Caco-2 (cell line): ENCODE results near the gene MELK. TPM values are rescaled to one million over a fixed set of nuclear protein-coding genes. Genes with fewer than 3 reads are reported as not detected.

Experiments
- BruUV-seq: library from RNA; stranded (reverse); fragments of 400-500 nt; replicated peaks from 2 replicates; lab custom pipeline; 2021; lab: Mats Ljungman, UMichigan
- CTCF ChIA-PET: fragments of 300-600 bp; sonication (Branson Sonifier 250); formaldehyde crosslinking; loops from one replicate; lab custom pipeline; 2022; ENCODE audit warnings: antibody characterized with exemption; lab: Charles Lee
- POLR2A ChIA-PET: fragments of 300-600 bp; sonication (Branson Sonifier 250); formaldehyde crosslinking; loops from one replicate; lab custom pipeline; 2022; ENCODE audit warnings: antibody characterized with exemption; lab: Charles Lee
- DNase-seq, 2 experiments: peaks; one replicate each; pipeline versions ENCODE4 v3.0.0 to v3.0.0-alpha.2; 2020 to 2022
- H3K27me3 ChIP-seq: replicated peaks from 2 replicates; pipeline ENCODE4 v1.6.0; 2011; ENCODE audit warnings: low read length; ENCODE audit not compliant: control insufficient read depth, insufficient read depth
- H3K36me3 ChIP-seq: 2 replicates; pipeline ENCODE4 v1.5.1; 2011; ENCODE audit warnings: low read length; ENCODE audit not compliant: control insufficient read depth, insufficient read depth
- H3K4me1 ChIP-seq: fragments of 250-450 bp; sonication (Bioruptor Pico); 2 replicates; pipeline ENCODE4 v1.5.1; 2020; ENCODE audit warnings: mild to moderate bottlenecking
- H3K4me3 ChIP-seq: 2 replicates; pipeline ENCODE4 v1.5.1; 2011; ENCODE audit warnings: low read depth, mild to moderate bottlenecking, control low read depth, low read length
- H3K9me3 ChIP-seq: fragments of 250-450 bp; sonication (Bioruptor Pico); 2 replicates; pipeline ENCODE4 v1.5.1; 2020; ENCODE audit warnings: mild to moderate bottlenecking, moderate library complexity
- H3K27ac Mint-ChIP-seq: one replicate; pipeline ENCODE4 v1.8.0; 2022; ENCODE audit warnings: mixed read lengths; ENCODE audit not compliant: unreplicated experiment
- H3K27me3 Mint-ChIP-seq: one replicate; pipeline ENCODE4 v1.8.0; 2022; ENCODE audit warnings: mixed read lengths; ENCODE audit not compliant: insufficient read depth, unreplicated experiment
- H3K36me3 Mint-ChIP-seq: one replicate; pipeline ENCODE4 v1.8.0; 2022; ENCODE audit warnings: mild to moderate bottlenecking, mixed read lengths; ENCODE audit not compliant: insufficient read depth, unreplicated experiment
- H3K4me1 Mint-ChIP-seq: one replicate; pipeline ENCODE4 v1.8.0; 2022; ENCODE audit warnings: low read depth, mixed read lengths; ENCODE audit not compliant: unreplicated experiment
- H3K4me3 Mint-ChIP-seq: one replicate; pipeline ENCODE4 v1.8.0; 2022; ENCODE audit warnings: mild to moderate bottlenecking, moderate library complexity, mixed read lengths; ENCODE audit not compliant: unreplicated experiment
- H3K9me3 Mint-ChIP-seq: one replicate; pipeline ENCODE4 v1.8.0; 2022; ENCODE audit warnings: mixed read lengths; ENCODE audit not compliant: unreplicated experiment
- intact Hi-C: fragments of 100-400 bp; cut with micrococcal nuclease; formaldehyde crosslinking; loops from one replicate; pipeline ENCODE4 v1.10.0; 2022; ENCODE audit not compliant: unreplicated experiment
- total RNA-seq: library from RNA; stranded (reverse); gene quantifications from 2 replicates; pipeline ENCODE4 v1.2.3, GENCODE V29; 2022
- TF ChIP-seq, protein P1 (sequence below), 2 experiments: fragments of 200-600 bp in 1 of 2; IDR thresholded peaks; 1 replicate in 1 of 2; 2 replicates in 1 of 2; pipeline versions ENCODE4 v1.5.1 to v1.8.0; 2011 to 2022; ENCODE audit warnings: antibody characterized with exemption in 1 of 2, control low read depth in 1 of 2, inconsistent platforms in 1 of 2, low read depth in 1 of 2, low read length in 1 of 2, mild to moderate bottlenecking in 1 of 2, moderate library complexity in 1 of 2; ENCODE audit not compliant: insufficient read depth in 1 of 2, severe bottlenecking in 1 of 2, unreplicated experiment in 1 of 2

Gene MELK
- total RNA-seq, 1 experiment from 2014 or later, result 57.8 TPM

GRCh38 chr9:36609306-36609705 is 36.6 kb downstream of the MELK start:
- TF ChIP-seq, protein P1, sequence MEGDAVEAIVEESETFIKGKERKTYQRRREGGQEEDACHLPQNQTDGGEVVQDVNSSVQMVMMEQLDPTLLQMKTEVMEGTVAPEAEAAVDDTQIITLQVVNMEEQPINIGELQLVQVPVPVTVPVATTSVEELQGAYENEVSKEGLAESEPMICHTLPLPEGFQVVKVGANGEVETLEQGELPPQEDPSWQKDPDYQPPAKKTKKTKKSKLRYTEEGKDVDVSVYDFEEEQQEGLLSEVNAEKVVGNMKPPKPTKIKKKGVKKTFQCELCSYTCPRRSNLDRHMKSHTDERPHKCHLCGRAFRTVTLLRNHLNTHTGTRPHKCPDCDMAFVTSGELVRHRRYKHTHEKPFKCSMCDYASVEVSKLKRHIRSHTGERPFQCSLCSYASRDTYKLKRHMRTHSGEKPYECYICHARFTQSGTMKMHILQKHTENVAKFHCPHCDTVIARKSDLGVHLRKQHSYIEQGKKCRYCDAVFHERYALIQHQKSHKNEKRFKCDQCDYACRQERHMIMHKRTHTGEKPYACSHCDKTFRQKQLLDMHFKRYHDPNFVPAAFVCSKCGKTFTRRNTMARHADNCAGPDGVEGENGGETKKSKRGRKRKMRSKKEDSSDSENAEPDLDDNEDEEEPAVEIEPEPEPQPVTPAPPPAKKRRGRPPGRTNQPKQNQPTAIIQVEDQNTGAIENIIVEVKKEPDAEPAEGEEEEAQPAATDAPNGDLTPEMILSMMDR (IDR thresholded peaks at IDR 0.05; ENCODE audit: insufficient read depth in 1 of 2, low read depth in 1 of 2, low read length in 1 of 2, severe bottlenecking in 1 of 2, unreplicated experiment in 1 of 2), result no peak

DNA sequence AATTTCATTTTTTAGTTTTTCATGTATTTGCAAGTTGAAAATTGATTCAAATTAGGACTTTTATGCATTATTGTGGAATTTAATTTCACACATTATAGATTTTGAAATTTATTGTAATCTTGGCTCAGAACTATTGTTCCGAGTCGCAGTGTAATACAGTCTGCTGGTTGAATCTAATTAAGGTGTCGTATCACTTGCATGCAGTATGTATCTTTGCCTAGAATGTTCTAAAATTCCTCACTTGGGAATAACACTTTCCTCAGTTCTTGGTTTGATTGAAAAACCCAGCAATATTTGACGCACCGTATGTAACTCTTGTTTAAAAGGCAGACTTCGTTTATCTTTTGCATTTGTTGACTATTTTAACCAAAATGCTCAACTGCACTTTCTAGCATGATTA is 49.4 kb downstream of the MELK start:
- no peak for DNase-seq
- intact Hi-C loops, result no loop called here
- TF ChIP-seq, protein P1 (IDR thresholded peaks at IDR 0.05; ENCODE audit: insufficient read depth in 1 of 2, low read depth in 1 of 2, low read length in 1 of 2, severe bottlenecking in 1 of 2, unreplicated experiment in 1 of 2), result no peak
- Histone ChIP-seq H3K4me1 (no peaks in the 10 kb centered on the region), H3K4me3 (no peak overlapping the region), H3K36me3 (no peaks in the 10 kb centered on the region), H3K9me3 (no peaks in the 10 kb centered on the region), H3K27me3 (no peaks in the 10 kb centered on the region)
- Mint-ChIP-seq H3K27me3 (no peaks in the 10 kb centered on the region), H3K27ac (no peak overlapping the region), H3K9me3 (no peaks in the 10 kb centered on the region), H3K36me3 (peaks cover 56% of the 10 kb centered on the region), H3K4me3 (no peak overlapping the region), H3K4me1 (peaks cover 7% of the 10 kb centered on the region)
- POLR2A ChIA-PET, result no interaction called here
- CTCF ChIA-PET, result no interaction called here
- BruUV-seq, result no TSS peak

More at GRCh38 chr9:36609306-36609705, 36.6 kb downstream of the MELK start:
- Mint-ChIP-seq H3K4me1 (no peaks in the 10 kb centered on the region), H3K27me3 (no peaks in the 10 kb centered on the region), H3K27ac (no peak overlapping the region), H3K4me3 (no peak overlapping the region), H3K36me3 (peaks cover 74% of the 10 kb centered on the region), H3K9me3 (no peaks in the 10 kb centered on the region)
- no peak for DNase-seq
- Histone ChIP-seq H3K4me1 (no peaks in the 10 kb centered on the region), H3K4me3 (no peak overlapping the region), H3K27me3 (no peaks in the 10 kb centered on the region), H3K9me3 (no peaks in the 10 kb centered on the region), H3K36me3 (no peaks in the 10 kb centered on the region; the same call in 1 of the 2 replicates)
- no TSS peak for BruUV-seq
- intact Hi-C loops, result no loop called here
- CTCF ChIA-PET, result no interaction called here
- POLR2A ChIA-PET, result no interaction called here

- DNase-seq, result no peak
- H3K9me3 ChIP-seq, result no peaks in the 10 kb centered on the region
- no TSS peak for BruUV-seq
- no peak overlapping the region for H3K4me3 Mint-ChIP-seq
- no peaks in the 10 kb centered on the region for H3K36me3 ChIP-seq
- no peaks in the 10 kb centered on the region for H3K4me1 ChIP-seq
- no peaks in the 10 kb centered on the region for H3K27me3 ChIP-seq
- POLR2A ChIA-PET, result no interaction called here
- no peaks in the 10 kb centered on the region for H3K9me3 Mint-ChIP-seq
- no peaks in the 10 kb centered on the region for H3K27me3 Mint-ChIP-seq
- H3K4me1 Mint-ChIP-seq, result peaks cover 7% of the 10 kb centered on the region
- CTCF ChIA-PET, result no interaction called here
- H3K27ac Mint-ChIP-seq, result no peak overlapping the region
- H3K36me3 Mint-ChIP-seq, result peaks cover 61% of the 10 kb centered on the region
- intact Hi-C loops, result no loop called here
- TF ChIP-seq, protein P1 (IDR thresholded peaks at IDR 0.05; ENCODE audit: insufficient read depth in 1 of 2, low read depth in 1 of 2, low read length in 1 of 2, severe bottlenecking in 1 of 2, unreplicated experiment in 1 of 2), result no peak
- H3K4me3 ChIP-seq, result no peak overlapping the region
Measured at GRCh38 chr9:36623280-36623679, 50.6 kb downstream of the MELK start.
